Measurements from ENCODE around the gene FGF8.

The FGF8 gene

DNA sequence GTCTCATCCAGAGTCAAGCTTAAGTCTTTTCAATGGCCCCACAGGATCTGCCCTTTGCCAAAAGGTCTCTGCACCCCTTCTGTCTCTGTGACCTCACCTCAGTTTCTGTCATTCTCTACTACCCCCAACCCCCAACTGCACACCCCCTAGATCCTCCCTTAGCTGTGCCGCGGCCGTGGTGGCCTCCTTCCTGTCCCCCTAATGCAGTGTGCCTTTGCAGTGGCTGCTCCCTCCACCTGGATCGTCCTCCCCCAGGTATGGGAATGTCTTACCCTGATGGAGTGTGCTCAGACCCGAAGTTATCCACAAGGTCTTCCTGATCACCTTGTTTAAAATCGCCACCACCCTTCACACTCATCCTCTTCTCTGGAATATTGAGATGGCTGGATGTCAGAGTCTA is 9.6 kb downstream of the FGF8 start:
- Mint-ChIP-seq H3K4me3 (no peak overlapping the region), H3K27me3 (peaks cover 56% of the 10 kb centered on the region), H3K9me3 (no peaks in the 10 kb centered on the region), H3K27ac (no peak overlapping the region), H3K4me1 (no peaks in the 10 kb centered on the region)
- DNase-seq, result no peak
- no peak for ATAC-seq

GRCh38 chr10:101763141-101763846 is 12.6 kb downstream of the FGF8 start:
- Mint-ChIP-seq H3K27me3 (peaks cover 37% of the 10 kb centered on the region), H3K4me1 (no peaks in the 10 kb centered on the region), H3K9me3 (no peaks in the 10 kb centered on the region), H3K4me3 (no peak overlapping the region), H3K27ac (no peak overlapping the region)
- DNase-seq (no peak), ATAC-seq (no peak)

DNA sequence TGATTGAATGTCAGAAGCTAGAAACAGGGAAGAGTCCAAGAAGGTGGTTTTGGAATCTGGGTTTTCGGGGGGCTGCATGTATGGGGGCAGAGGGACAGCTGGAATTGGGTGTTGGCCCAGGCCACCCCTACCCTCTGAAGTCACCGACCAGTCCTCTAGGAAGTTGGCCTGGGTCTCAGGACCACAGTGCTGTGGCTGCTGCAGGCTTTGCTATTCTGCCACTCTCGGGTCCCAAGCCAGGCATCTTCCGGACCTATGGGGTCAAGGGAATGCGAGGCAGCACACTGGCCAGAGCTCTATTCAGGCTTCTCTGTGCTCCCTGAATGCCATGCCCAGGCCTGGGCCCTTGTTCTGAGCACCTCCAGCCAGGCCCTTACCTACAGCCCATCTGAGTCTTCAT is 13.2 kb downstream of the FGF8 start:
- DNase-seq (no peak), ATAC-seq (no peak)
- Mint-ChIP-seq H3K27me3 (peaks cover 37% of the 10 kb centered on the region), H3K4me3 (no peak overlapping the region), H3K27ac (no peak overlapping the region), H3K9me3 (no peaks in the 10 kb centered on the region), H3K4me1 (no peaks in the 10 kb centered on the region)

GRCh38 chr10:101761226-101761625 is 14.7 kb downstream of the FGF8 start:
- Mint-ChIP-seq H3K4me1 (no peaks in the 10 kb centered on the region), H3K9me3 (no peaks in the 10 kb centered on the region), H3K27me3 (peaks cover 25% of the 10 kb centered on the region), H3K27ac (no peak overlapping the region), H3K4me3 (no peak overlapping the region)
- DNase-seq (no peak), ATAC-seq (no peak)

DNA sequence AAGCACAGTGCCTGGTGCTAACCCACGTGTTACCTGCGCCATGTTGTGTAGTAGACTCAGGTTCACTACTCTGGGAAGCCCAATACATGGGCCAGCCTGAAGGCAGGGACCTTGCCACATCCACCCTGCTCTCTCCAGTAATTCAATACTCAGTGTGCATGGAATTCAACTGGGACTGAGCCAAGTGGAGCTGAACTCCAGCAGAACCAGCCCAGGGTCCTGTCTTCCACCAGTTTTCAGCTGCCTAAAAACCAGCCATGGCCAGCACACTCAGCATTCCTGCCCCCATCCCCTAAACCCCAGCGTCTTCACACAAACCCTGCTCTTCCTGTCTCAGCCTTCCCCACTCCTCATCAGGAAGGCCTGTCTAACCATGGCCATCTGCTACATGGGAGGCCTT is 15.4 kb downstream of the FGF8 start:
- H3K4me3 Mint-ChIP-seq, result no peak overlapping the region
- H3K27me3 Mint-ChIP-seq, result peaks cover 18% of the 10 kb centered on the region
- ATAC-seq, result no peak
- H3K9me3 Mint-ChIP-seq, result no peaks in the 10 kb centered on the region
- H3K4me1 Mint-ChIP-seq, result no peaks in the 10 kb centered on the region
- H3K27ac Mint-ChIP-seq, result no peak overlapping the region
- DNase-seq, result no peak

- H3K27me3 Mint-ChIP-seq, result peaks cover 15% of the 10 kb centered on the region
- peak overlapping the region in 1 of 2 donors; percentile 19 for H3K27ac Mint-ChIP-seq
- no peaks in the 10 kb centered on the region for H3K9me3 Mint-ChIP-seq
- no peak overlapping the region for H3K4me3 Mint-ChIP-seq
- DNase-seq (no peak), ATAC-seq (no peak)
- H3K4me1 Mint-ChIP-seq, result no peaks in the 10 kb centered on the region
These were observed 16.3 kb downstream of the FGF8 start for GRCh38 chr10:101759309-101760247.

GRCh38 chr10:101758858-101759257 is 17.1 kb downstream of the FGF8 start:
- Mint-ChIP-seq H3K9me3 (no peaks in the 10 kb centered on the region), H3K4me1 (no peaks in the 10 kb centered on the region), H3K27me3 (peaks cover 20% of the 10 kb centered on the region), H3K4me3 (no peak overlapping the region), H3K27ac (no peak overlapping the region)
- ATAC-seq (no peak), DNase-seq (no peak)

DNA sequence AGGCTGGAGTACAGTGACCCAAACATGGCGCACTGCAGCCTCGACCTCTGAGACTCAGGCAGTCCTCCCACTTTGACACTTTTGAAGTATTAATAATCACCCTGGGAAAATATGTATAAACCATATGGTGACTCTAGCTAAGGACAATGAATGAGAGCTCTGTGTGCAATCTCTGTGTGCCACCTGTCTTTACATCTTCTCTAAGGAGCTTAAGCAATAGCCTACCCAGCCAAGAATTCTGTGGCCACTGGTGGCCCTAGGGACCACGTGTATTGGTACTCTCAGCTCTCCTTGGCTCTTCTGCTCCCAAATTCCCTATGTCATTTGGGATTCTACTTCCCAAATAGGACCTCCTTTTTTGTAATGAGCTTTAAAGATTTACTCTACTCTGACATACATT is 23.7 kb downstream of the FGF8 start:
- Mint-ChIP-seq H3K9me3 (no peaks in the 10 kb centered on the region), H3K4me3 (no peak overlapping the region), H3K27ac (no peak overlapping the region), H3K4me1 (no peaks in the 10 kb centered on the region), H3K27me3 (peaks cover 25% of the 10 kb centered on the region)
- no peak for DNase-seq
- no peak for ATAC-seq

- ATAC-seq, result no peak
- Mint-ChIP-seq H3K4me1 (no peaks in the 10 kb centered on the region), H3K27ac (peak overlapping the region in 1 of 2 donors; percentile 44), H3K9me3 (no peaks in the 10 kb centered on the region), H3K27me3 (peaks cover 24% of the 10 kb centered on the region), H3K4me3 (no peak overlapping the region)
- no peak for DNase-seq
These were observed 26.6 kb downstream of the FGF8 start for GRCh38 chr10:101749047-101750016.

- H3K9me3 Mint-ChIP-seq, result no peaks in the 10 kb centered on the region
- peaks cover 18% of the 10 kb centered on the region for H3K27me3 Mint-ChIP-seq
- H3K4me1 Mint-ChIP-seq, result no peaks in the 10 kb centered on the region
- no peak overlapping the region for H3K4me3 Mint-ChIP-seq
- no peak overlapping the region for H3K27ac Mint-ChIP-seq
- DNase-seq (no peak), ATAC-seq (no peak)
These were observed 27.4 kb downstream of the FGF8 start for GRCh38 chr10:101748496-101748895.

- H3K4me1 Mint-ChIP-seq, result no peaks in the 10 kb centered on the region
- ATAC-seq (no peak), DNase-seq (no peak)
- H3K9me3 Mint-ChIP-seq, result no peaks in the 10 kb centered on the region
- H3K27ac Mint-ChIP-seq, result no peak overlapping the region
- no peak overlapping the region for H3K4me3 Mint-ChIP-seq
- peaks cover 29% of the 10 kb centered on the region for H3K27me3 Mint-ChIP-seq
These were observed 30.7 kb downstream of the FGF8 start for GRCh38 chr10:101745074-101745696.

DNA sequence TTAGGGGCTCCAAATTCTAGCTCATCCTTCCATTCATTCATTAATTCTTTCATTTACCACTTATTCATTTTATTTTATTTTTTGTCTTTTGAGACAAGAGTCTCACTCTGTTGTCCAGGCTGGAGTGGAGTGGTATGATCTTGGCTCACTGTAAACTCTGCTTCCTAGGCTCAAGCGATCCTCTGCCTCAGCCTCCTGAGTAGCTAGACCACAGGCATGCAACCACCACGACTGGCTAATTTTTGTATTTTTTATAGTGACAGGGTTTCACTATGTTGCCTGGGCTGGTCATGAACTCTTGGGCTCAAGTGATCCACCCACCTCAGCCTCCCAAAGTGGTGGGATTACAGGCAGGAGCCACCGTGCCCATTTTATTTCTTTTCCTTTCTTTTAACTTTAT is 31.6 kb downstream of the FGF8 start:
- no peak overlapping the region for H3K27ac Mint-ChIP-seq
- DNase-seq, result no peak
- no peaks in the 10 kb centered on the region for H3K9me3 Mint-ChIP-seq
- H3K4me3 Mint-ChIP-seq, result no peak overlapping the region
- ATAC-seq, result no peak
- peaks cover 38% of the 10 kb centered on the region for H3K27me3 Mint-ChIP-seq
- H3K4me1 Mint-ChIP-seq, result no peaks in the 10 kb centered on the region

GRCh38 chr10:101741938-101742337 is 34.0 kb downstream of the FGF8 start:
- no peak for DNase-seq
- H3K4me3 Mint-ChIP-seq, result no peak overlapping the region
- no peaks in the 10 kb centered on the region for H3K4me1 Mint-ChIP-seq
- no peaks in the 10 kb centered on the region for H3K9me3 Mint-ChIP-seq
- H3K27me3 Mint-ChIP-seq, result peaks cover 39% of the 10 kb centered on the region
- no peak overlapping the region for H3K27ac Mint-ChIP-seq
- no peak for ATAC-seq

- ATAC-seq (no peak), DNase-seq (no peak)
- peaks cover 51% of the 10 kb centered on the region for H3K27me3 Mint-ChIP-seq
- H3K4me1 Mint-ChIP-seq, result no peaks in the 10 kb centered on the region
- H3K4me3 Mint-ChIP-seq, result no peak overlapping the region
- no peaks in the 10 kb centered on the region for H3K9me3 Mint-ChIP-seq
- no peak overlapping the region for H3K27ac Mint-ChIP-seq
These were observed 39.2 kb downstream of the FGF8 start for GRCh38 chr10:101736666-101737065.

GRCh38 chr10:101732096-101732495 is 43.8 kb downstream of the FGF8 start:
- ATAC-seq, result no peak
- H3K27ac Mint-ChIP-seq, result no peak overlapping the region
- no peaks in the 10 kb centered on the region for H3K4me1 Mint-ChIP-seq
- peaks cover 42% of the 10 kb centered on the region for H3K27me3 Mint-ChIP-seq
- DNase-seq, result no peak
- H3K4me3 Mint-ChIP-seq, result no peak overlapping the region
- H3K9me3 Mint-ChIP-seq, result no peaks in the 10 kb centered on the region

All from stimulated activated naive CD8-positive, alpha-beta T cell treated with anti-CD3 and anti-CD28 coated beads, Interleukin-15, amount 100 ng/mL, for 72 hours (primary cell).